ENCODE measurements around the gene ATXN1.
"Not testable (repeated sequence)": the region's sequence is repeated elsewhere in the genome, so short reads cannot be mapped to it uniquely, and the experiment has no call there.

Gene ATXN1

DNA sequence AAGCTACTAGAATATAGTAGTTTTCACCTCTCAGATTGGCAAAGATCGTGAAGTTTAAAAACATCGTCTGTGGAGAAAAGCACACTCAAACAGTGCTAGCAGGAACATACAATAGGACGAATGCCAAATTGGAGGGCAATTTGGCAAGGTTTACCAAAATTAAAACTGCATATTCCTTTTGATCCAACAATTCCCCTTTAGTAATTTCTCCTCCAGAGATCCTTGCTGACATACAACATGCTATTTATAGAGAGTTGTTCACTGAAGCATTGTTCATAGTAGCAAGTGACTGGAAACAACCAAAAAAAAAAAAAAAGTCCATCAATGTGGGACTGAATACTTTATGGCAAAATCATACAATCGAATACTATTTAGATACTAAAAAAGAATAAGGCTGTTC lies 202.2 kb downstream of the ATXN1 start:
- no peak for DNase-seq

DNA sequence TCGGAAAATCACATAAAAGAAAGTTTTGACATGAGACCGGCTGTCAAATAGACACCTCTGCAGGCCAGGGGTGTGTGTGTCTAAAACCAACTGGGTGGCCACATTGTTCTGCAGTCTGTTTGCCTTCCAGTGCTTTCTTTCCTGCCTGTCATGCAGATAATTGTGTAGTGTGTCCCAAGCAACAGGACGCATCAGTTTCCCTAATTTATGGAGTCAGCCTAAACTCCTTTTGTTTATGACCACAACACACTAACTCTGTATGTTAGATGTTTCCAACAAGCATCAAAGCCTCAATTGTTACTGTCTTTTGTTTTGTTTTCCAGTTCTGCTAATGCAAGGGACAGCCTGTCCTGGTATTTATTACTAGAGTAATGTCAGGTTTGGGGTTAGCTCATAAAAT lies 205.7 kb downstream of the ATXN1 start:
- DNase-seq, result no peak

DNA sequence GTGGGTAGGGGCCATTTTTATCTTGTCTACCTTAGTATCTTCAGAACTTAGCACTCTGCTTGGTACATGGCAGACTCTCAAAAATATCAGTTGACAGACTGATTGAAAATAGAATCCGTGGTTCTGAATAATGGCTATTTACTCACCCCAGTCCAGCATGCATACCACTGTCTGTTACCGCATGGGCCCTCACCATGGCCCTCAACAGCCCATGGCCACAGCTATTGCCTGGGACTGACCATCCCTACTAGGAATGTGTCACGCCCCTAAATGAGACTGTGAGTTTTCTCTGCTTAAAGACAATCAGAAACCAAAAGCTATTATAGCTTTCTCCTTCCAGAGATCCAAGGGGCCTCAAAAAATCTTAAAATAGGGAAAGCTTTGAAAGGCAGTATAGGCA lies 207.7 kb downstream of the ATXN1 start:
- no peak for DNase-seq

DNA sequence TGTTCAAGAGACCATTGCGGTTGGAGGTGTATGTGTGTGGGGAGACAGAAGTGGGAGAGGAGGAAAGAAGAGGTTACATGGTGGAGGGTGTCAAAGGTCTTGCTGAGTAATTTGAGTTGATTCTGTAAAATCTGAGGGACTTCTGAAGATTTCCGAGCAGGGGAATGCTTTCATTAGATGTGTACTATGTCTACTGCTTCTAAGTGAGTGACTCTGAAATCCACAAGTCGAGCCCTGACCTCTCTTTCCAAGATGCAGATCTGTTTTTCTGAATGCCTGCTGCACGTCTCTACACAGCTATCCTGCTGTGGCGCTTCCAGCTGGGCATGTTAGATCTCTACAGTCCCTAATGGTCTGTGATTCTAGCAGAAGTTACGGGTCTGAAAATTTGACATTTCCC lies 209.8 kb downstream of the ATXN1 start:
- DNase-seq, result no peak

DNA sequence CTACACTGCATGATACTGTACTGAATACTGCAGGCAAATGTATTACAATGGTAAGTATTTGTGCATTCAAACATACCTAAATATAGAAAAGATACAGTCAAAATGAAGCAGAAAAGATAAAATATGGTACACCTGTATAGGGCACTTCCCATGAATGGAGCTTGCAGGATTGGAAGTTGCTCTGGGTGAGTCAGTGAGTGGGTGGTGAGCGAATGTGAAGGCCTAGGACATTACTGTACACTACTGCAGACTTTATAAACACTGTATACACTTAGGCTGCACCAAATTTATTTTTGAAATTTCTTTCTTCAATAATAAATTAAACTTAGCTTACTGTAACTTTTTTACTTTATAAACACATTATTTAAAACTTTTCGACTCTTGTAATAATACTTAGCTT lies 213.1 kb downstream of the ATXN1 start:
- no peak for DNase-seq

DNA sequence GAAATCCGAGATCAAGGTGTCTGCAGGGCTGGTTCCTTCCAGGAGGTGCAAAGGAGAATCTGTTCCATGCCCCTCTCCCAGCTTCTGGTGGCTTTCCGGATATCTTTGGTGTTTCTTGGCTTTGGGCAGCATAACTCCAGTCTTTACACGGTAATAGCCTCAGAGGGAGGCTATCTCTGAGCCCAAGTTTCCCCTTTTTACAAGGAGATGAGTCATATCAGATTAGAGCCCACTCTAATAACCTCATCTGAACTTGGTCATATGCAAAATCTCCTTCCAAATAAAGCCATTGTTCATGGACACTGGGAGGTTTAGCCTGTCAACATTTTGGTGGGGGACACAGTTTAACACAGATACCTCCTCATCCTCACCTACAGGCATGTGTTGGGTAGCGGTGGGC lies 213.7 kb downstream of the ATXN1 start:
- no peak for DNase-seq

DNA sequence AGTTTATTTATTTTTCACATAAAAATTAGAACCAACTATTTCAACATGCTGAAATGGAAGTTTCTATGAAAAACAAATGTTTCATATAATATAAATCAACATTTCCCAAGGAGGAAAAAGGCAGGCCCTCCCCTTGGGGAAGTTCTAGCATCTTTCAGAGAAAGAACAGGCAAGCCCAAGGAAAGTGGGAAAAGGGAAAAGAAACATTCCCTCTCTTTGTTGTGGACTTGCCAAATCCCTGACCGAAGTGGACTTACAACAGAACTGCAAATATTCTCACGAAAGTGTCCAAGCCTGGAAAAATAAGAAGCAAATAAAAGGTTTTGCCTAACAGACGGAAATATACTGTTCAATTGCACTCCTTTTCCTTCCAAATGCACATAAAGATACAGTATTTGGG lies 214.4 kb downstream of the ATXN1 start:
- DNase-seq, result no peak

DNA sequence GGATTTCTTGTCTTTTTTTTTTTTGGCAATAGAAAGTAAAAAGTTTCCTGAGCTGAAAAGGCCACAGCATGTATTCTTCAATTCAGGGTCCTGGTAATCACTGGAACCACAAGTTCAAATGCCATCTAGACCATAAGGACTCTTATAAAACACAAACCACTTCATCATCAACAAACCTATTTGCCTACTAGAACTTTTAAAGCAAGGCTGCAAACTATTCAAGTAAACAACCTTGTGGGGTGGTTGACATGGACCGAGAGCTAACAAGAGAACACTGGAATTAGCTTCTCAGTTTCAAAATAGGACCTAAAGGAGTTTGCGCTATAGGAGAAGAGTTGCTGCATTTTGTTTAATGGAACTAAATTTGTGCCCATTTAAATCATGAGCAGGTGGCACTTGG lies 215.9 kb downstream of the ATXN1 start:
- no peak for DNase-seq

DNA sequence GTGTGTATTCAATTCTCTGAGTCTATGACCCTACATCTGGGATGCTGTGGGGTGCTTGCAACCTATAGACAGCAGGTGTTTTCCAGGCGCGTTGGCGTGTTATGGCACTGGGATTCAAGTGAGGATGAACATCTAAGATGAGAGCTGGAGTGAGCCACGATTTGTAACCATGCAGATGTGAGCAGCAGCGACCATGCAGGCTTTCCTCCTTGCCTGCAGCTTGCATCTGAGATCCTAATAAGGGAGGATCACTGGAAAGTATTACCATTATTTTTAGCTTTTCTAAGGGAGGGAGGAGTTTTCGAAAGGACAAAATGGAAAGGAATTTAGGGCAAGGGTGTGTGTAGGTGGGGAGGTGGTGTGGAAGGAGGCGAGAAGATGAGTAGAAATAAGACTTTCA lies 216.7 kb downstream of the ATXN1 start:
- DNase-seq, result no peak

DNA sequence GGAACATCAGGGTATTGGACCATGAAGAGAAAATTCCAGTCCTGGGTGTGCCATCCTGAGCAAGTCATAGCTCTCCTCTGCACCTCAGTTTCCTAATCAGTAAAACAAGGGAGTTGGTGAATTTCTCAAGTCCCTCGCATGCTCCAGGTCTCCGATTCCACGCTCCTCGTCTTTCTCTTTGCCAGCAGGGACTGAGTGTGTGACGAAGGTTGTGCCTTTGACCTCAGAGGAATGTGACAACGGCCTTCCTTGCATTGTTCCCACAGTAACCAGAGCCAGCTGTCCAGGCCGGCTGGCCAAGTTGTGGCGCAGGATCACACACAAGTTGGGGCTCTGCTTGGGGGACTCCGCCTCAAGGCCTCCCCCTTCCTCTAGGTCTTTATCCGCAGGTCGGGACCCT lies 217.3 kb downstream of the ATXN1 start:
- no peak for DNase-seq

DNA sequence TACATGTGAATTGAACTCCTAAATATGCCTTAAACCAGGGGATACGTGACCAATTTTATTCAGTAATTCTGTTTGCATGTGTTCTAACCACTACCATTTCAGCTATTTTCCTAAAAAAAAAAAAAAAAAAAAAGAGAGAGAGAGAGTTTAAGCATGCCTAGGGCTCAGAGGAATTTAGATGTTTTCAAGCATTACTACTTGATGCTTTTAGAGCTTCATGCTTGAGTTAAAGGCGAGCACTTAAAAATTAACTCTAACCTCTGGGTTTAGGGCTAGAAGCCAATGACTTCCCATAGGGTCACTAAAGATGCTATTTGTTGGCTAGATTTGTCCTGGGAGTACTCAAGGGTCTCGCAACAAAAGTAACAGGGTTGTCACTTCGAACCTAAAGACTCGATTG lies 217.7 kb downstream of the ATXN1 start:
- DNase-seq, result no peak

DNA sequence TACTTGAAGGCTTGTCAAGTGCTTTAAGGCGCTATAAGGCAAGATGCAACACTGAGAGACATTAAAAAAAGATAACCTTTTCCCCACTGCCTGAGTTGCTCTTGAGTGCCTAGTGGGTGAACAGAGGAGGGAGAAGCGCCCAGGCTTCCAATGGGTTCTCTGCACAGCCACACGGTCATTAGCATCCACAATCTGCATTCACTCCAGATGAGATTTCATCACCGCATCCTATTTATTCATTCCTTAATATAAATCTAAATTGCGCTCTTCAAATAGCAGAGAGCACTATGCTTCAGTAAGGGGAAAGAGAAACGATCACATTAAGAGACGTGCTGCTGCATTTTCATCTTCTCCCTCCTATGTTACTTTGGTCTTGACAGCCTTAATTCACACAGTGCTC lies 219.2 kb downstream of the ATXN1 start:
- DNase-seq, result no peak

DNA sequence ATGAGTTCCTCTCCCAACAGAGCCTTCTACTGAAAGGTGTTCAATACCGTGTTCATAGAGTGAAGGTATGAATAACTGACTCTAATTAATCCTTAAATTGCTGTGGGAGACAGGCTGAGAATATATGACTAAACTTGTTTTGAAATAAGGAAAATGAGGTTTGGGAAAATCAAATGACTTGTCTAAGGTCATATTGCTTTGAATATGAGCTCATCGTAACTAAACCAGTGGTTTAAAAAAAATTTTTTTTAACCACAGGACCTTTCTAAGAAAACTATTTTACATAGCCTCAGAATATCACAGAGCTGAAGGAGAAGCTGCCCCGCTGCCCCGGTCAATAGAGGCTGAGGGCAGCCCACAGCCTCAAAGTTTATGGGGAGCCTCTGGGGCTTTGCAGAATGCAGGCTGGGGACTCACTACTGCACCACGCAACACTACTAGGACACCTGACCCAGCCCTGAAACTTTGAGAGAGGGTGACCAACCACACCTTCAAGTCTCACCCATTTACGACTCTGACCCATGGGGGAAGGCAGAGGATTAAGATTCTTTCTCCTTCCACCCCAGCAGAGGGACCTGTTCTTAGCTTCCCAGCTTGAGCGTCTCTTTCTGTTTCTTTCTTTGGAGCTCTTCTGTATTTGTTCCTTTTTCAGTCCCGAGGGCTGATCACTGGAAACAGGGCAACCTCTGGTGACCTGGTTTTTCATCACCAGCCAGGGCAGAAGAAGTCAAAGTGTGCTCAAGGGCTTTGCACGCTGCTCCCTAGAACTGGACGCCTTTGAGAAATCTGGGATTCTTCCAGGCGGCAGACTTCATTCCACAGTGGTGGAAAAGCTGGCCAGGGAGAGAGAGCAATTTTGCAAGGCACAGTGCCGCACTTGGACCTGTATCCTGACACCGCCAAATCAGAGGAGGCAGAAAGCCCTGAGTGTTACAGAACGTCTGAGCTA lies 220.2 kb downstream of the ATXN1 start:
- DNase-seq, result no peak

DNA sequence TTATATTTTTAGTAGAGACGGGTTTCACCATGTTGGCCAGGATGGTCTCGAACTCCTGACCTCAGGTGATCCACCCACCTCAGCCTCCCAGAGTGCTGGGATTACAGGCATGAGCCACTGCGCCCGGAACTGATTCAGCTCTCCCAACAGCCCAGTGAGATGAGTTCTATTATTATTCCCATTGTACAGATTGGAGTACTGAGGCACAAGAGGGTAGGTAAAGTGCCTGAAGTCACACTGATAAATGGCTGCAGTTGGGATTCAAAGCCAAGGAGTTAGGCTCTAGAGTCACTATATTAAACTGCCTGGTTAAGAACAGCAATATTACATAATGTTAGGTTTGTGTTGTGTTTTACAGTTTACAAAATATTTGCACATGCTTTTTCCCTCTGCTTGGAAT lies 220.9 kb downstream of the ATXN1 start:
- DNase-seq, result not testable (repeated sequence)

DNA sequence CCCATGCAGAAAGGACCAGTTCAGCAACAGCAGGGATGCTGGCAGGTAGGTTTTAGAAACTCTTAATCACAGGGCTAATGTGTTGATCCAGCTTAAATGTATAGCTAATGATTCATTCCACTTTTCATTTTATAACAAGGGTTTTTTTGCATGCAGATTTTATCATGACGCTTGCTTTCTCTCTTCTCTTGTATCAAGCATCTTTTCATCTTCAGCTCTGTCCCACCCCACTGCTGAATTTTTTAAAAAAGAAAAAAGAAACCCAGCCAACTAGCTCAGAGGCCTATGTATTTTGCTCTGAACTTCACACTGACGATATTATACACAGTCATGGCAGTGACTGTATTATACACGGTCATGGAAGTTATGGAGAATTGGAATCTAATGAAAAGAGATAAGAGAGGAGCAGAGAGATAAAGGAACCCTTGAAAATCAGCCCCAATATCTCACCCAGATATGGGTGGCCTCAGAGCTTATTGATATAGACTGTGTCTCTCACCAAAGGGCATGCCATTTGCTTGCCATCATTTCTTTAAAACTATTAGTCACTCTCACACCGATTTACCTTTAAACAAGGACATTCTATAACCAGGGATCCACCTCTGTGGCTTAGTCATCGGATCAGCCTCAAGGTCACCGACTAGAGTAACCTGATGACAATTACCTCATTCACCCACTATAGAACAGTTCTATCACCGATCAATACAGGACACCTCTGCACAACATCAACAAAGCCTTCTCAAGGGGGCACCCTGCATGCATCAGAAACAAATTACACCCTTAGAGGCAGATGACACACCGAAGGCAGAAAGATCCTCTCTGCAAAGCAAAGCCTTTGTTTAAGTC lies 222.0 kb downstream of the ATXN1 start:
- DNase-seq, result no peak

DNA sequence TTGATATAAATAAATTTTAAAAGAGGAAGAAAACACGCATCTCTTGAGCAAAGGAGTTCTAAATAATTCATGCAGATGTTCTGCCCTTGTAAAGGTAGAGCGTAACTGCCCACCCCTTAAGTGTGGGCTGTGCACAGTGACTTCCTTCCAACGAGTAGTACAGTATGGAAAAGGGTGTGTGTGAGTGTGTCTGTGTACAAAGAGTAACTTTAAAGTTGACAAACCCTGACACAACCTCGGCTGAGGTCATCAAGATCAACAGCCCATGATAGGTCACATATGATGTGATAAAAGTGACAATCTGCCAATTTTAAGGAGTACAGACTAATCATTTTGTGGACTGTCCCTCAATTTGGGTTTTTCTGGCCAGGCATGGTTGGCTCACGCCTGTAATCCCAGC lies 225.7 kb downstream of the ATXN1 start:
- DNase-seq, result no peak

DNA sequence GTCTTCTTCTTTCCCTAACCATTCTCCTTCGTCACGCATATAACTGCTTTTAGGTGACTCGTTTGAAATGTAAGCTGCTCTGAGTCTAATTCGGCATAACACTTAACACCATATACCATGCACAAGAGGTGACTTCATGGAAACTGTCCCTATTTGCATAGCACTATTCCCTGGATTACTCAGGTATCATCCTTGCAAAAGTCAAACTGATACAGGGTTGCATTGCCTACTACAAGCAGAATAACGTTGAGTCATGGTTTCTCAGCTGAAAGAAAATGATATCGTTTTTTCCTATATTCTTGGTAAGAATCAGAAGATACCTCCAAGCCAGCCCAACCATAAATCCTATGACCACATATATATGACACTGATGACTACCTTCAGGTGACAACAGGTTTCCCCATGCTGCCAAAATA lies 227.5 kb downstream of the ATXN1 start:
- no peak for DNase-seq

DNA sequence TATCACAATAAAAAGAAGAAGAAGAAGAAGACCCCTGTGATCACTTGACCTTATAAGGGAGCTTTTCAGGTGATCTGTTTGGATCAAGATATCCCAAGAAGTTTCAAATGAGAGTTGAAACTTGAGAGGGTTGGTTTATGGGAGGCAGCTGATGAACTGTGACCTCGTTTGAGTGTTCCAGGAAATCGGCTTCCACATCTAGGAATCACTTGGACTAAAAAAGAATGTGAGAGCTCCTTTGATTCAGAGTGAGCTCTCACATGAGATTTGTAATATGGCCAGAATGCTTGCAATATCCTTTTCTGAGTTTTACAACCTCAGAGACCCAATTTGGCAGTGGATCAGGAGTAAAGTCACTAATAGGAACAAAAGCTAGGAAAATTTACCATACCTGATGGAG lies 228.1 kb downstream of the ATXN1 start:
- no peak for DNase-seq

DNA sequence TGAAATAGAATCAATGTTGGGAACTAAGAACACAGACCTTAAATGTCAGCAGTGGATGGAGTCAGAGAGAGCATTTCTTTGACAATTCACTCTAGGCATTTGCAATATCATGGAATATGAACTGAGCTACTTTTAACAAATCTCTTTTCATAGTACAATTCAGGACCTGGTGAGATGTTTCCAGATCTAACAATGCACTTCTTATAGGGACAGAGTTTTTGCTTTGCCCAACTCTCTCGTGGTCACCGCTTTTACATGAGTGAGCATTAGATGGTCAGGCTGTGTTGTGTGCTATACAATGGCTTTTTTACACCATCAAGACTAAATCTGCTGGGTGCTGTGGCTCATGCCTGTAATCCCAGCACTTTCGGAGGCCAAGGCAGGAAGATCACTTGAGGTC lies 233.6 kb downstream of the ATXN1 start:
- no peak for DNase-seq

DNA sequence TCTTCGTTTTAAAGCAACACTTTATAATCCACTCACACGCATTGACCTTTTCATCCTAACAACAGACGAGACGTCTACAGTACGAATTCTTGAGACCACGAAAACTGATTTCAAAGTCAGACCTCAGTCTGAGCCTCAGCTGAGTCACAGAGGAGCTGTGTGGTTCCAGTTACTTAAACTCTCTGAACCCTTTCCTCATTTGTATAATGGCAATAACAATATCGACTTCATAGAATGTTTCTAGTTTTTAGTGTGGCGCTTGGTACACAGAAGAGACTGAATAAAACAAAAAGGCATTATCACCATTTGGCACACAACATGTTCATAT lies 236.9 kb downstream of the ATXN1 start:
- no peak for DNase-seq

DNA sequence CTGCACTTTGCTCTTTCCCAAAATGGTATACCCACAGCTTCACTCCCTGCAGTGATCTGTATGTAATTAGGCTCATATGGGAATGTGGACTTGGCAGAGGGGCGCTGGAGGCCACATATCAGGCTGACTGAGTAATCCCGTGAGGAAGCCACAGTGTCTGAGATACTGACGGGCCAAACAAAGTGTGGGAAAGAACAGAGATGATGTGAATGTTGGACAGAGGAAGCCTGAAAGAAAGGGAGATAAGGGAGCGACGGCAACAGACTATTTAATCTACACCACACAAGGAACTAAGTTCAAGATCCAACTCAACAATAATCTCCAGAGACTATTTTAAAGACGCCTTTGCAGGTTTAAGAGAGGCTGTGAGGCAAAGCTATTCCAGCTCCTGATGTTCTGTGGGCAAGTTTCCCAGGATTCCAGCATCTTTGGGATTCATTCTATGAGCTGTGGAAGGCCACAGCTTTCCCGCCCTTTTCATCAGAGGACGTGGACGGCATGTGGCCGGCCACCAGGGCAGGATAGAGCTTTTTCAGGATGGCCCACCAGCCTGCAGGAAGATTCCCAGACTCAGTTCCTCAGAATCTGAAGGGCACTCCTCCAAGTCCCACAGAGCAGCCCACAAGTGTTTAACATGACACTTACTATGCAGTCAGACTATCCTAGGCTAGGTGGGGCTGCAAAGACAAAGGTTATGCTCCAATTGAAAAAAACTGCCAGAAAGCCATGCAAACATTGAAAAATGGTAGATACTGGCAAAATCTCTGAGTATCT lies 237.5 kb downstream of the ATXN1 start:
- DNase-seq, result no peak

DNA sequence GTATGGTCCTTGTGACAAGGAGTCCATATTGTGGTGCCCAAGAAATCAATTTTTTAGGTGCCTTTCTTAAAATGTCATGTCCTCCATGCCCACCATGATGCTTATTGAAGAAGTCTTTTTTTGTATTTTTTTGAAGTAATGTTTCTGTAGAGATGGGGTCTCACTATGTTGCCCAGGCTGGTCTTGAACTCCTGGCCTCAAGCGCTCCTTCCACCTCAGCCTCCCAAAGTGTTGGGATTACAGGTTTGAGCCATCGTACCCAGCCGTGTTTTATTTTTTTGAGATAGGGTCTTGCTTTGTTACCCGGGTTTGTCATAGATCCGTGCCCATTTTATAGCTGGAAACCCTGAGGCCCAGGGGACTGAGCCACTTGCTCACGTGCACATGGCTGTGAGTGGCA lies 238.3 kb downstream of the ATXN1 start:
- no peak for DNase-seq

DNA sequence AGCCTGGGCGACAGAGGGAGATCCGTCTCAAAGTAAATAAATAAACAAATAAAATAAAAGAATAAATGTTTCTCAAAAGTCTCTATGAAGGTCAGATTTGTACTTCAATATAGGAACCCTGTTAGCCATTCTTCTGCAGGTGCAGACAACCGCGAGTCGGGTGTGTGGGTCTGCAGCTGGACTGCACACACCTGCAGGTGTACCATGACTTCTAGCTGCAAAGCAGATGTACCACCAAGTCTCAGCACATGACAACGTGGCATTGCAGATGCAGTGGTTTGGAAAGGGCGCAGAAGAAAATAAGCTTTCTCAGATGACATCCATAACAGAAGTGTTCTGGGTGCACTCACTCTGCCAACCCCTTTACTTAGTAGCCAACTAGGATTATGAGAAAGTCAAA lies 239.7 kb downstream of the ATXN1 start:
- no peak for DNase-seq

All from GOT3 (cell line).